NCI-H2196 (cell line): ENCODE data around the gene SCIMP.
"Not testable (repeated sequence)": the region's sequence is repeated elsewhere in the genome, so short reads cannot be mapped to it uniquely, and the experiment has no call there.

Source experiments
- DNase-seq: peaks from one replicate; lab custom pipeline; 2025; ENCODE audit not compliant: unreplicated experiment; lab: John Stamatoyannopoulos, UW

SCIMP gene

DNA sequence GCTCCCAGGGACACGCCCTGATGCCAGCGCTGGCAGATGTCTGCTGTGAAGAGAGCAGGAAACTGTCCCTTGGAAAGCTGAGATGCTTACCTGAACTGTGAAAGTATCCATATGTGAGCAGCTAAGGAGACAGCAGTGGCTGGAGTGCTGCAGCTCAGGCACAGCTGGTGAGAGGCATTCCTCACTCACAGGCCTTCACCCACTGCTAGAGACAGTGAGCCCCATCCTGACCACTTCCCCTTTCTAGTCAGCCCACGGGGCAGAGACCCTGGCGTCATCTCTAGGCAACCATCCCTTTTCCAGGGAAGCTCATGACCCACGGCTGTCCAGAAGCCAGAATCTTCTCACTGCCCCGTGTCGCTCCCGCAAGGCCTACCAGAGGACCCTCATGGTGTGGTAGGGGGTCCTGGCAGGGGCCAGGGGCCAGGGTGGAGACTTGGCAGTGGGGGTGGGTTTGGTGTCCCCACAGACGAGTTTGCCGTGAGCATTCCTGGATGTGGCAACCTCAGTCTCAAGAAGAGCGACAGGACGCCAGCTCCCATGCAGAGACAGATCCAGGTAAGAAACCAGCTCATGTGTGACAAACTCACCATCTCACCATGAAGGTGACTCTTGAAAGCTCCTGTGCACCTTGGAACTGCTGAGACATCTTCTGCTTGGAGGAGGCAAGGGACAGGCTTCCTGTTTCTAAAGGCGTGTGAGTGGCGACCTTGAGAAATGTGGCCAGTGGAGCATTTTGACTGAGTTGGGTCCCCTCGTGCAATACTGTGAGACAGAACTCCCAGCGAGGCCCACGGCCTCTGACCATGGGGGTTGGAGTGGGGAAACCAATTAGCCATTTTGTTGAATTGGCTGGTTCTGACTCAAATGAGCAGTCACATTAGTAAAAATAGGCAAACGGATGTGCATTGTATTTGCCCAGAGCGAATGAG, at the start of gene SCIMP:
Gene SCIMP (minus strand): TSS at position 216 of the 932 bp plus-strand sequence. CDS start 105 bp downstream, at position 111.
- no peak for DNase-seq

DNA sequence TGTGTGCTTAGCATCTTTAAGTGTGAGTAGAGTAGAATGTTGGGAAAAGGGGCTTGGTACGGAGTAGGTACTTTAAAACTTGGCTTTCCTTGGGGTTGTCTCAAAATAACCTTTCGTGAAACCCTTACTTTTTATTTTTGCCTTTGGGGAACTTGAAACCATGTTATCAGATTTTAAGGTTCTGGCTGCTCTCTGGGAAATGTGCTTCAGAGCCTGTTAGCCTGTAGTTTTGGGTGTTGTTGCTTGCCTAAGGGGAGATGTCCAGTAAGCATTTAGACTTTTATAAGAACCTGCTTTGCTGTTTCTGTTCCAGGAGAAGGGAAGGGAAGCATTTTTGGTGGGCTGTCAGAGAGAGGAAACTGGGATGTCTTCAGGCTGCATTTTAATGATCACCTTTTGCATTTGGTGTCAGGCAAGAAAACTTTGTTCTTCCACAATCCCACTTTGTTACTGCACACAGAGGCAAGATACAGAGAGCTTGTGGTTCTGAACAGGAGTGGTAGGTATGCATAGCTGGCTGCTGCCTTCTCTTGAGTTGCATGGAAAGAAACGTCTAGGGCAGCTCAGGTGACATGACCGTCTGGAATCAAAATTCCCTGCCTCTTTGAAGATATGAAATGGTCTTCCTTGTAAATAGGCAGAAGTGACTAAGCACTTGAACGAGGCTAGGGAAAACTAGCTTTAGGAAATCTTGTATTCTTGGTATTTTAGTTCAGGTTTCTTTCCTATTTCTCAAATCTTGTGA, 49.1 kb upstream of the SCIMP start:
- DNase-seq, result no peak

DNA sequence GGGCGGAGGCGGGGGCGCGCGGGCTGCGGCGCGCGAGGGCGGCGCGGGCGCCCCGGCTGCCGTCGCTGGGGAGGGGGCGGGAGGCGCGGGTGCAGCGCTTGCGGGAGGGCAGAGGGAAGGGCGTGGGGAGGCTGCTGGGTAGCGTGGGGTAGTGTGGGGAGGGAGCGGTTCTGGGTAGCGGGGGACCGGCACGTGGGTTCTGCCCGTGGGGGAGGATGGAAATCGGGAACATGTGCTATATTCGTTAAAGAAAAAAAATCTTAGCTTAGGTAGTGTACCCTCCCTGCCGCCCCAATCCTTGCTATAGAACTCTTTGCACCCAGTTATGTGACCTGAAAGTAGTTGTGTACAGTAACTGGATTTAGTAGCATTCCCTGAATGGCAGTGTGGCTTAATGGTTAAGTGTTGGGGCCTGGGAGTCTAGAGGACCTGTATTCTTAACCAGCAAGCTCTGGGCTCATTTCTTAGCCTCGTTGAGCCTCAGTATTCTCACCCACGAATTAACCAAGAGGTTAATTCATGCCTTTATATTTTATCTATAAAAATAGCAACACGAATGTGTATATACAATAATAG, 48.1 kb upstream of the SCIMP start:
- no peak for DNase-seq

DNA sequence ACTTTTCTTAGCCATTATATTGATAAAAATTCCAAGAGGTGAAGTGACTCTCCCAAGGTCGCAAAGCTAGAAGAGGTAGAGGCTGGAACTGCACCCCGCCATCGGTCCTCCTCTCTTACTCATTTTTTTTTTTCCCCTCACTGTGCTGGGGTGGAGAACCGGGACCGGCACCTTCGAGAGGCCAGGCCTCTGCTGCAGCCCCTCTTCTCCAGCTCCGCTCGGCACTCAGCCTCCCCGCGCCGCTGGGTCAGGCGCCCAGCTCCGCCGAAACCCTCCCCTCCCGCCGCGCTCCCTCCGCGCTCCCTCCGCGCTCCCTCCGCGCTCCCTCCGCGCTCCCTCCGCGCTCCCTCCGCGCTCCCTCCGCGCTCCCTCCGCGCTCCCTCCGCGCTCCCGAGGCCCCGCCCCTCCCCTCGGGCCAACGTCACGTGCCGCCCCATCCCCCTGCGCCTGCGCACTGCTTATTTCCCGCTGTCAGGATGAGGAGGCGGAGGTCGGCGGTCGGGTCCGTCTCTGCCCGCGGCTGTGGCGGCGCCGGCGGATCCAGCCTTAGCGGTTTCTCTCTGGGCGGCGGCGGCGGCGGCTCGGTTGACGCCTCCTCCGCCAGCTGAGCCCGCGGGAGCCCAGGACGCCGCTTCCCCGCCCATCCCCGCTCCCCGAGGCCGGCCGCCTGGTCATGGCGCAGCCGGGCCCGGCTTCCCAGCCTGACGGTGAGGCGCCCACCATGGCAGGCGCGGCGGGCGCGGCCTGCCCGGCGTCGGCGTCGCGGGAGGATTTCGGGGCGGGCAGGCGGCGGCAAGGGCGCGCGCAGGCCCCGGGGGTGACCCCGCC, 47.4 kb upstream of the SCIMP start, which contains the start of gene RABEP1:
Gene RABEP1 (plus strand): TSS at position 471 of the 828 bp plus-strand sequence. CDS start 203 bp downstream, at position 674.
- peak; percentile 60 for DNase-seq

DNA sequence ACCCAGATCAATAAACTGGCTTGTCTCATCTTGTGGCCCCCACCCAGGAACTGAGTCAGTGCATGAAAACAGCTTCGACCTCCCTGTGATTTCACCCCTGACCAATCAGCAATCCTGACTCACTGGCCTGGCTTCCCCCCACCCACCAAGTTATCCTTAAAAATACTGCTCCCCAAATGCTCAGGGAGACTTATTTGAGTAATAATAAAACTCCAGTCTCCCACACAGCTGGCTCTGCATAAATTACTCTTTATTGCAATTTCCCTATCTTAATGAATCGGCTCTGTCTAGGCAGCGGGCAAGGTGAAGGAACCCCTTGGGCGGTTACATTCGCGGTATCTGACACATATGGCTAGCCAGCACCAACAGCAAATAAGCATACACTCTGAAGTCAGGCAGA, 37.7 kb upstream of the SCIMP start:
- no peak for DNase-seq

DNA sequence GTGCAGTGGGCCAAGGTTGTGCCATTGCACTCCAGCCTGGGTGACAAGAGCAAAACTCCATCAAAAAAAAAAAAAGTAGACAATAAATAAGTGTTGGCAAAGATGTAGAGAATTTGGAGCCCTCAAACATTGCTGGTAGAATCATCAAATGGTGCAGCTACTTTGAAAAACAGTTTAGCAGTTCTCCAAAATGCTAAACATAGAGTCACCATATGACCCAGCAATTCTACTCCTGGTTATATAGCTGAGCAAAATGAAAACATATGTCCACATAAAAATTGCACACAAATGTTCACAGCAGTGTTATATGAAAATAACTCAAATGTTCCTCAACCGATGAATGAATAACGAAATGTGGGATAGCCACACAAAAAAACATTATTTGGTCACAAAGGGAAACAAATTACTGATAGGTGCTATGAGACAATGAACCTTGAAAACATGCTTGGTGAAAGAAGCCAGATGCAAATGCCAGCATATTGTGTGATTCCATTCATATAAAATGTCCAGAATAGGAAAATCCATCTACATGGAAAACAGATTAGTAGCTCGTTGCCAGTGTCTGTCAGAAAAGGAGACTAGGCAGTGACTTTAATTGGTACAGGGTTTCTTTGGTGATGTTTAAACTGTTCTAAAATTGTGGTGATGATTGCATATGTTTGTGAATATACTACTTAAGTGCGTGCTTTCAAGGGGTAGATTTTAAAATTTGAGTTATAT, 34.7 kb upstream of the SCIMP start:
- DNase-seq, result no peak

DNA sequence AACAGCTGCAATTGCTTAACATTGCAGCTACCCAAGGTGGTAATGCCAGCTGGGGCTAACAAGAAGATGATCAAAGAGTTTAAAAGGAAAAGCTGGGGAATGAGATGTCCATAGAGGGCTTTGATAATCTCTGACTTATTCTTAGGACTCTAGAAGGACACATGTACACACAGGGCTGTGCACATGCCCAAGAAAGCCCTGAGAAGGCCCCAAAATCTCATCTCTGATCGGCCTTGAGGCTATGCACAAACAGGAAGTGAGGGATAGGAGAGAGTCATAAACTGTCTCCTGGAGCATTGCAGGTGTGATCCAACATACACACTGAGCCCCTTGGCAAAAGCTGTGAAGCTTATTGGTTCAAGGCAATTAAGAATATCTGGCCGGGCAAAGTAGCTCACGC, 30.2 kb upstream of the SCIMP start:
- no peak for DNase-seq

DNA sequence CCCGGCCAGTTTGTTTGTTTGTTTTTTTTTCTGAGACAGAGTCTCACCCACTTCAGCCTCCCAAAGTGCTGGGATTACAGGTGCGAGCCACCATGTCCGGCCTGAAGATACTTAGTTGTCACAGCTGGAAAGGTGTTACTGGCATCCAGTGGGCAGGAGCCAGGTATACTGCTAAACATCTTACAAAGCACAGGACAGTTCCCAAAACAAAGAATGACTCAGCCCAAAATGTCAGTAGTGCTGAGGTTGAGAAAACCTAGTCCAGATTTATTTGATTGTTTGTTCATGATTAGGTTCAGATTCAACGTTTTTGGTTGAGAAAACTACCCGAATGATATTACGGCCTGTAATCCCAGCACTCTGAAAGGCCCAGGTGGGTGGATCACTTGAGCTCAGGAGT, 28.8 kb upstream of the SCIMP start:
- no peak for DNase-seq

DNA sequence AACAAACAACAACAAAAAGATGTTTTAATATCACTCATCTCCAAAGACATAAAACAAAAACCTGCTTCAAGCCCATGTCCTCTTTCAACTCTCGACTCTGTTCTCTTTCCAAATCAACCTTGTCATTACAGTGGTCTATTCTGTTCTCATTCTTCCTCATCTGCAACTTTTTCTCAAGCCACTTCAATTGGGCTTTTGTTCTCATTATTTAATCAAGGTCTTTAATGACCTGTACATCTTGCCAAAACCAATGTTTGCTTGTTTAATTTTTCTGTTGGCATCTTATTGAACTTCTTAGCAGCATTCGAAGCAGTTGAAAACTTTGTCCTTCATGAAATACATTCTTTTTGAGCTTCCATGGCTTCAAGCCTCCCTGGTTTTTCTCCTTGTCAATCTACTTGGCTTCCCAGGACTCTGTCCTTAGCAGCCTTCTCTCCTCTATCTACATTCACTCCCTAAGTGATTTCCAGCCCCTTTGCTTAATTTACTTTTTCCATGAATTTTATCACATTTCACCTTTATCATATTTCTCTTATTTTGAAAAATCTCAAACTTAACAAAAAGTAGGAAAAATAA, 27.8 kb upstream of the SCIMP start:
- no peak for DNase-seq

DNA sequence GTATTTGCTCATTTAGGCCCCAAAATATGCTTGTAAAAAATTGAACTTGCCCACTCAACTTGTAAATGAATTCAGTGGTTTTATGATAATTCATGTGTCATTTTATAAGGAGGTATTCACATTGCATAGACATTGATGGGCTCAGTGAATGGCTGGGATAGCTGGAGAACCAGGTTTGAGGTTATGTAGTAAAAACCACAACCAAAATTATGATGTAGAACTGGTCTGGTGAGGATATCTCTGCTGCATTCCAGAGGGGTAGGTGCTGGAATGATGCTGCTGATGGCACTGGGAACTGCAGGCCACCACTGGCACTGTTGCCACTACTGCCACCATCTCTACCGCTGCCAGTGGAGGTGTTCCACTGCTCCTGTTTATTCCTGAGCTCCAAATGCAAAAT, 25.9 kb upstream of the SCIMP start:
- DNase-seq, result no peak

DNA sequence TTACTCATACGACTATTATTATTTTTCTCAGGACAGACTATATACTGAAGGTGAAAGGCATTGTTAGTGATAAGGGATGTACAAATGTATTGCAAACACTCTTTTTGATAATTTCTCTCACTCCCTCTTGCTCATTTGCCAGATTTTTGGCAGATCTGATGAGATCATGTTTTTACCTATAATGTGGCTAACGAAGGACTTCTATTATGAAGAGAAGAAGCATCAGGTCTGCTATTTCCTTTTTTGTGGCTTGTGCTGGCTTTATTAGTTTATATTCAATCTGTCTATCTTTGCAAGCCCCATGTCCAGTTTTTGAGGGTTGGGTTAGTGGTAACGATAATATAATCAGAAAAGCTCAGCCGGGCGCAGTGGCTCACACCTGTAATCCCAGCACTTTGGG, 22.5 kb upstream of the SCIMP start:
- DNase-seq, result no peak

DNA sequence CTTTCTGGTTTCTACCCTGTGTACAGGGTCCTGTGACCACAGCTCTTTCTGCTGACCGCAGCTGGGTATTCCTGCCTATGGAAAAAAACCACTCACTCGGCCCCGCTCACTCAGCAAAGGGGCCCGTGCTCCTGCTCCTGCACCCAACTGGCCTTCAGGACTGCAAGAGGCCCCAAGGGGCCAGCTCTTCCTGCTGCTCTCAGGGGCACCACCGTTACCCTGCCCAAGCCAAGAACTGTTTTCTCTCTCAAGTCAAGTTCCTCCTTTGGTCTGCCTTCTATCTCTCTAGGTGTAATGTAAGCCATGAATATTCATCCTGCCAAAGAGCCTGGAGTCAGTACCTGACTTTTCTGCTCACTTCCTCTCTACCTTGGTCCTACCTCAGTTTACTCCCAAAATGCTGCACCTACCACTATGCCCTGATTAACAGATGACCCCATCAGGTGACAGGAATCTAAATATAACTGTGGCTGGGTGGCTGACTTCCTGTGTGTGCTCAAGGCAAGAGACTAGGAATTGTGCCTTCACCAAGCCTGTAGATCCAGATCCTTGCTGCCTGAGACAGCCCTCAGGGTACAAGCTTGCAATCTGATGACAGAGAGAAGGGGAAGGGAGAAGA, 20.4 kb upstream of the SCIMP start:
- no peak for DNase-seq

DNA sequence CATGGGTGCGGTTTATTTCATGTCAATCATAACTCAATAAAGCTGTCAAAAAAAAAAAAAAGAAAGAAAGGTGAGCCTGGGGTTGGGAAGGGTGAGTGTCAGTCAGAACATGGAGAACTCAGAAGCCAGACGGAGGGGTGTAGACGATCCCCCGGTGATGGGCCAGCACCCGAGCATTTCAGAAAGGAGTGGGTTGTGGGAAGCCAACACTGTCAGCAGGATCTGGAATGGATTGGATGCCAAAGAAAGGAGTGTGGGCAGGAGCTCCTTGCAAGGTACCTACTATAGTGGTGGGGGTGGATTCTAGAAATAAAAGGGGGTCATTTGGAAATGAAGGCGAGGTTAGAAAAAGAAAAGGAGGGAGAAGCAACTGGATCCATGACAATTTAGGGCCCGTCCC, 19.8 kb upstream of the SCIMP start:
- no peak for DNase-seq

DNA sequence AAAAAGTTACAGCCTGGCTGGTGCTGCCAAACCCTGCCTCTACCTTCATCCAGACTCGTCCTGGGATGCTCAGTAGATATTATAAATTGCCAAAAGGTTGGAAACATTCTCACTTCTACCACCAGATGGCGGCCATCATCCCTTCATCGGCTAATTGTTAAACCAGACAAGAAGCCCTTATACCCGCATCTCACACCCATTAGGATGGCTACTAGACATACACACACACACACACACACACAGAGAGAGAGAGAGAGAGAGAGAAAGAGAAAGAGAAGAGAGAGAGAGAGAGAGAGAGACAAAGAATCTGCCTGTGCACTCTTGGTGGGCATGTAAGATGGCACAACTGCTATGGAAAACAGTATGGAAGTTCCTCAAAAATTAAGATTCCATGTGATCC, 15.0 kb upstream of the SCIMP start:
- DNase-seq, result peak; percentile 47

DNA sequence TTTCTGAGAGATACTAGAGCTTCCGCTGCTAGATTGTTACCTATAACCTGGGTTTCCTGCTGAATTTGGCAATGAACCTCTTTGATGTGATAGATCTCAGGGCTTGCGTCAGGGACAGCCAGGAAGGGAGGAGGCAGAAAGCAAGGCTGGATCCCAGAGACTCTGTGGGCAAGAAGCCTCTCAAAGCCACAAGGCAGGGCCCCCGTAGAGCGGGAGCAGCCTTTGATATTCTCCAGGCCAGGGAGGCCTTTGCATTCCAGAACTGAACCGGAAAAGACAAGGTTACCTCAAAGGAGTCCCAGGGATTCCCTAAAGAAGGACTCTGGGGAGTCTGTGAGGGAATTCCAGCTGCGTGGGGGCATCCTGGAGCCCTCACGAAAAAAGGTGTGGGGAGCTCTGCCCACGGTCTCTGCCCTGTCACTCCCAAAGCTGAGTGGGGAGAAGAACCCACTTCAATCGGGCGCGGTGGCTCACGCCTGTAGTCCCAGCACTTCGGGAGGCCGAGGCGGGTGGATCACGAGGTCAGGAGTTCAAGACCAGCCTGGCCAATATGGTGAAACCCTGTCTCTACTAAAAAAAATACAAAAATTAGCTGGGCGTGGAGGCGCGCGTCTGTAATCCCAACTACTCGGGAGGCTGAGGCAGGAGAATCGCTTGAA, 14.3 kb upstream of the SCIMP start:
- DNase-seq, result no peak

DNA sequence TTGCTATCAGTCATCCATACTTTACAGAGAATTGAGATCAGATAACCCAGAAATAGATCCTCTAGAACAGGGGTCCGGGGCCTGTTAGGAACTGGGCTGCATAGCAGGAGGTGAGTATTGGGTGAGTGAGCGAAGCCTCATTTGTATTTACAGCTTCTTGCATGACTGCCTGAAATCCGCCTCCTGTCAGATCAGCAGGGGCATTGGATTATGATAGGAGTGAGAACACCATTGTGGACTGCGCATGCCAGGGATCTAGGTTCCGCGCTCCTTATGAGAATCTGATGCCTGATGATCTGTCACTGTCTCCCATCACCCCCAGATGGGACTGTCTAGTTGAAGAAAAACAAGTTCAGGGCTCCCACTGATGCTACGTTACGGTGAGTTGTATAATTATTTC, 13.0 kb upstream of the SCIMP start:
- DNase-seq, result no peak

DNA sequence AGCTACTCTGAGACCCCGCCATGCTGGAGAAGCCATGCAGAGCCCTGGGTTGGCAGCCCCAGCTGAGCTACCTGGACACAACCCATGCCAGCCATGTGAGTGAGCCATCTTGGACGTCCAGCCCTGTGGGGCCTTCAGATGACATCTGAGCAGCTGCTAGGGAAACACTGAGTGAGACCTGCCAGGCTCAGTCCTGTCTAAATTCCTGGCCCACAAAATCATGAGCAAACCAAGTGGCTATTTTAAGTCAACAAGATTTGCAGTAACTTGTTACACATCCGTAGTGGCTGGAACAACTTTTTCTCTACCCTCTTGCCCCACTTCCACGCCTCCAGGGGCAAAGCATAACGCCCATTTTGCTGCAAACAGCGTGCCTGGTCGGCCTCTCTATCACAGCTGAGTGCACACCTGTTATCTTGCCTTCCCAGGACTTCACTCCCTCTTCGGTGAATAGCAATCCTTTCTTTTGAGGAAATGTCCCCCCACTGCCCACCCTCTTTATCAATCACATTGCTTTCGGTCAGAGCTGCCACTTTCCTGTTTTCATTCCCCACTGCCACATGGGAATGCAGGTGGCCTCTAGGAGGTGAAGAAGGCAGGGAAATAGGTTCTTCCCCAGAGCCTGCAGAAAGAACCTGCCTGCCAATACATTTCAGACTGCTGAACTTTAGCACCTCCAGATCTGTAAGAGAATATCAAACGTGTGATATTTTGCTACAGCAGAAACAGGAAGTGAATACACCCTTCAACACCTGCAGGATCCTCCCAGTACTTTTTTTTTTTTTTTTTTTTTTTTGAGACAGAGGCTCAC, 7.4 kb upstream of the SCIMP start:
- DNase-seq, result no peak

DNA sequence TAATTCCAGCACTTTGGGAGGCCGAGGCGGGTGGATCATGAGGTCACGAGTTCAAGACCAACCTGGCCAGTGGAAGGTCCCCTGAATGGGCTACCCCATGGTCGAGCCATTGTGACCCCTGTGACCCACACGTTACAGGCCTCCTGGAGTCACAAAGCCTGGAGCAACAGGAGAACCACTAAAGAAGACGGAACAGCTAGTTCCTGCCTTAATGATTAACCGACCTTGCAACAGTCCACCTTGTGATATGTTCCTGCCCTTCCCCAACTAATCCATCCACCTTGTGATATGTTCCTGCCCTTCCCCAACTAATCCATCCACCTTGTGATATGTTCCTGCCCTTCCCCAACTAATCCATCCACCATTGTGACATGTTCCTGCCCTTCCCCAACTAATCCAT, 5.1 kb upstream of the SCIMP start:
- not testable (repeated sequence) for DNase-seq
